Measurements from ENCODE around the gene MYH6. TPM values are rescaled to one million over a fixed set of nuclear protein-coding genes. Genes with fewer than 3 reads are reported as not detected.
"Not testable (repeated sequence)": the region's sequence is repeated elsewhere in the genome, so short reads cannot be mapped to it uniquely, and the experiment has no call there.

Gene MYH6
- total RNA-seq, 1 donor from 2014 or later = not detected

- no peak for DNase-seq (ENCODE audit: low read depth, low spot score)
These were observed 8.9 kb downstream of the MYH6 start for GRCh38 chr14:23399136-23399535.

GRCh38 chr14:23398348-23398747 lies 9.7 kb downstream of the MYH6 start:
- no peak for DNase-seq (ENCODE audit: low read depth, low spot score)

- DNase-seq (ENCODE audit: low read depth, low spot score) = no peak
These were observed 11.2 kb downstream of the MYH6 start for GRCh38 chr14:23396781-23397407.

DNA sequence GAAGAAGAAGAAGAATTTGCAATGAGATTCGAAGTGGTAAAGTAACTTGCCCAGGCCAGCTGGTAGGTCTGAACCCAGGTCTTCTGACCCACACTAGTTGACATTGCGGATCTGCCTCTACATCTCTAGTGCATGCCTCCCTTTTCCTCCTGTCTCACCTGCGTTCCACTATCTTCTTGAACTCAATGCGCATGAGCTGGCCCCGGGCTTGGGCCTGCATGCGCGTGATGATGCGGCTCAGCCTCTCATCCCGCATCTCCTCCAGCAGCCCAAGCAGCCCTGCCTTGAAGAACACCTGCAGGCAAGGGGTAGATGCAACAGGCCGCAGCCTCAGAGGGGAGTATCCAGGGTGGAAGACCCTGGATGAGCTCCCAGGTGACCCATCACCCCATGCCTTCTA lies 11.9 kb downstream of the MYH6 start:
- no peak for DNase-seq (ENCODE audit: low read depth, low spot score)

GRCh38 chr14:23392613-23393012 lies 15.5 kb downstream of the MYH6 start:
- no peak for DNase-seq (ENCODE audit: low read depth, low spot score)

DNA sequence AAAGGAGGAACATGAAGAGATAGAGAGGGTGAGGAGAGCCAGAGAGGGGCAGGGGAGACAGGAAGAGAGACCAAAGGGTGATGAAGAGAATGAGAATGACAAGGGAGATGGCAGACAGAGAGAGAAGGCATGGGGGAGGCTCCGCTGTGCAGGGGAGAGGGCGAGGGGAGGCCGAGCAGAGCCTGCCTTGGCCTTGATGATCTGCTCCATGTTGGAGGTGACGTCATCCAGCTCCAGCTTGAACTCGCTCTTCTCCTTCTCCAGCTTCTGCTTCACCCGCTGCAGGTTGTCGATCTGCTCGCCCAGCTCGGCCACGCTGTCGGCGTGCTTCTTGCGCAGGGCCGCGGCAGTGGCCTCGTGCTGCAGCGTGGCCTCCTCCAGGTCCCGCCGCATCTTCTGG lies 18.2 kb downstream of the MYH6 start:
- not testable (repeated sequence) for DNase-seq (ENCODE audit: low read depth, low spot score)

- DNase-seq (ENCODE audit: low read depth, low spot score) = no peak
These were observed 18.7 kb downstream of the MYH6 start for GRCh38 chr14:23389396-23389795.

GRCh38 chr14:23388996-23389395 lies 19.1 kb downstream of the MYH6 start:
- no peak for DNase-seq (ENCODE audit: low read depth, low spot score)

DNA sequence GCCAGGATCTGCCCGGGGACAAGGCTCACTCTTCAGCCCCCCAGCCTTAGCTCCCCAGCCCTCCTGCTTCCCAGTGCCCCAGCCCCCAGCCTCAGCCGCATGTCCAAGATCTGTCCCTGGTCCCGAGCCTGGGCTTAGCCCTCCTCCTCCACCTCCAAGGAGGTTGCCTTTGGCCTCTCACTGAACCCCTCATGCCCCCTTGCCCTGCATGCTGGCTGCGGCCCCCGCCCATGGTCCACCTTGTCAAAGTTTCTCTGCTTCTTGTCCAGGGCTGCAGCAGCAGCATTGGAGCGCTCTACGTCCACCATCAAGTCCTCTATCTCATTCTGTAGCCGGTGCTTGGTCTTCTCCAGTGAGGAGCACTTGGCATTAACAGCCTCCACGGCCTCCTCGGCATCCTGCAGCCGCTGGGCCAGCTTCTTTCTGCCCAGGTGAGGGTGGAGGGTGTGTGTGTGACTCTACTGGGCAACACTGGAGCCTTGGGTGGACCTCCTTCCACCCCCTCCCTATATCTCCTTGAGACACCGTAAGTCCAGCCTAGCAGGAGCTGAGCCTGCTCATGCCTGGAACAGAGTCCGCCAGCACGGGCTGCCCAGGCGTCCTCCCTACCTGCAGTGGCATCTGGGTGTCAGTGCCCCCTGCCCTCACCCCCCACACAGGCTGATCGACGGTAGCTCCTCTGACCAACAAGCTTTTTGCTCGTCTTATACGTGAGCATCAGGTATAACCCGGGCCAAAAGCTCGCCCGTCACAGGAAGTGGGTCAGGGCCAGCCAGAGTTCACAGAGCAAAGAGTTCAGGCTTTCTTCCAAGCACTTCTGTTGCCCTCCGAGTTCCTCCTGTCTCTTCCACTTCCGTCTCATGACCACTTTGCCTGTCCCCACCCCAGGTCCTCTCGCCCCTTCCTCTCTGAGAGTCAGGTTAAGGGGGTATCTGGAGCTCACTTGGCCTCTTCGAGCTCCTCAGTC lies 19.9 kb downstream of the MYH6 start:
- no peak for DNase-seq (ENCODE audit: low read depth, low spot score)

DNA sequence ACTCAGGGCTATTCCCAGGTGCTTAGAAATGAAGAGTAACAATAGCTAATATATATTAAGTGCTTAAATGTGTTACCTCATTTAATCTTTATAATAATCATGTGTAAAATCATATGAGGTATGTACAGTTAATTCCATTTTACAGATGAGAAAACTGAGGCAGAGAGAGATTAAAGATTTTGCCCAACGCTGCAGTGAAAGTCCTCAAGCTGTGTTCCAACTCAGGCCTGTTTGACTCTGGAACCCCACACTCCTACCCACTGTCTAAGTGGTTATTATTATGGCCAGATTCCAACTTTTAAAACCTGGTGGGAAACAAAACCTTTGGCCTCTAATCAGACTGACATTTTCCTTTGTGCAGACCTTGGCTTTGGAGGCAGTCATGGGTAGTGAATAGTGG lies 21.1 kb downstream of the MYH6 start:
- DNase-seq (ENCODE audit: low read depth, low spot score) = no peak

DNA sequence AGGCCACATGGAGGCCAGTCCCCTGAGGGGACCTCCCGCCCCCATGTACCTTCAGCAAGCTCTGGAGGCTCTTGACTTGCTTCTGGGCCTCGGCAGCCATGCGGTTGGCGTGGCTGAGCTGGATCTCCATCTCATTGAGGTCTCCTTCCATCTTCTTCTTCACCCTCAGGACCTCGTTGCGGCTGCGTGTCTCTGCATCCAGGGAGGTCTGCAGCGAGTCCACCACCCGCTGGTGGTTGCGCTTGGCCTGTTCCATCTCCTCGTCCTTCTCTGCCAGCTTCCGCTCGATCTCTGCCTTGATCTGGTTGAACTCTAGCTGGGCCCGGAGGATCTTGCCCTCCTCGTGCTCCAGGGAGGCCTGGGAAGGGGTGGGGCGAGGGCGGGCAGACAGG lies 21.8 kb downstream of the MYH6 start:
- not testable (repeated sequence) for DNase-seq (ENCODE audit: low read depth, low spot score)

DNA sequence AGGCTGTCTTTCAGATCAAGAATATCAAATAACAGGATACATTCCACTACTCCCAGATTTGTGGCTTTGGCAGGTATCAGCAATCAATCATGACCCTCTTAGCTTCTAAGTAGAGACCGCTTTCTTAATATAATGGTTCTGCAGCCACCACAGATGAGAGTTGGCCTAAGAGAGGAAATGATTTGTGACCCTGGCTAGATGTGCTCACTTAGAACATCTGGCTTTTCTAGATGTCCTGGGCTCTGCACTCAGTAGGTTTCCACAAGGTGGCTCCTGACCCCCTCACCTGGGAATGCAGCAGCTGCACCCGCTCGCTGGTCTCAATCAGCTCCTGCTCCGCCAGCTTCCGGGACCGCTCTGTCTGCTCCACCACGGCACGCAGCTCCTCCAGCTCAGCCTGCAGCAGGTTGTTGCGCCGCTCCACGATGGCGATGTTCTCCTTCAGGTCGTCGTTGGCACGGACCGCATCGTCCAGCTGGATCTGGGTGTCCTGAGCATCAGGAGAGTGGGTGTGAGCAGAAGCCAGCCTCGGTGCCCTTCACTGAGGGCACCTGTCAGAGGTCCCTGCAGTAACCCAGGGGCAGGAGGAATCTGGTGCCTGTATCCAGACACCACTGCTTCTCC lies 22.3 kb downstream of the MYH6 start:
- no peak for DNase-seq (ENCODE audit: low read depth, low spot score)

DNA sequence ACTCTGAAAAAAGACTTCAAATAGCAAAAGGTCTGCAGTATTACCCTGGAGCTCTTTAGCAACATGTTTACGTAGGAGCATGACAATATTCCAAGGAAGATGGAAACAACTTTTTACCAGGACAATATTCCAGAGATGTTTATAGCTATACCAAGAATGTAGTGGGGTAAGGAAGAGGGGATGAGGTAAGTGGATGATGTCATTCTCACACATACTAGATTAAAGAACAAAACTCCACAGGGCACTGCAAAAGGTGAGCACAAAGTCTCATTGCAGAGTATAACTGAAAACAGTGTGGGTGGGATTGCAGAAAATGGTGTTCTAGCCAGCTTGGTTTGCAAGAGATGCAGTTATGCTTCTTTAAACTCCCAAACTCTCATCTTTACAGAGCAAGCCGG lies 22.8 kb downstream of the MYH6 start:
- no peak for DNase-seq (ENCODE audit: low read depth, low spot score)

- DNase-seq (ENCODE audit: low read depth, low spot score) = no peak
These were observed 23.6 kb downstream of the MYH6 start for GRCh38 chr14:23384364-23385080.

DNA sequence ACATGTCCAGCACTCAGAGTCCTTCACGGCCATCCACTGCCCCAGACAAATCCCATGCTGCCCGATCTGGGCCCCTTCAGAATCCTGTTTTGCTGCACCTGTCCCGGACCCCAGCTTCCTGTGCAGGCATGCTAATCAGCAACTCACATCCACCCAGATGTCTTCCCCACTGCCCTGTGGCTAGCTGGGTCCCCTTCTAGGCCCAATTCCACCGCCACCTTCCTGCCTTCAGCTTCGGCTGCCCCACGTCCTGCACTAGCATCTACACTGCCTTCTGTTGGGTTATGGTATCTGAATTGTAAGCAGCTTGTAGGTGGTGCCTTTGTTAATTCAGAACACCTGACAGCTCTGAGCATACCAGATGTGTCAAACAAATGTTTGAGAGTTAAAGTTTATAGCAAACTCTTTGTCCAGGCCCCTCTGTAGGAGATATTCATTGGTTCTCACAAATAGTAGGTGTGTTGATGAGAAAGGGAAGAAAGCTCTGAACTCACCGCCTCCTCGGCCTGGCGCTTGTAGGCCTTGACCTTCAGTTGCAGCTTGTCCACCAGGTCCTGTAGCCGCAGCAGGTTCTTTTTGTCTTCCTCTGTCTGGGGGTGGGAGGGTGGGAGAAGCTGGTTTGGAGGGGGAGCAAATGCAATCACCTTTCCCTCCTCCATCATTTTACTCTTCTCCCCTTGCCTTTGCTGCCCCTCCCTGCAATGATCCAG lies 25.2 kb downstream of the MYH6 start:
- DNase-seq (ENCODE audit: low read depth, low spot score) = no peak

DNA sequence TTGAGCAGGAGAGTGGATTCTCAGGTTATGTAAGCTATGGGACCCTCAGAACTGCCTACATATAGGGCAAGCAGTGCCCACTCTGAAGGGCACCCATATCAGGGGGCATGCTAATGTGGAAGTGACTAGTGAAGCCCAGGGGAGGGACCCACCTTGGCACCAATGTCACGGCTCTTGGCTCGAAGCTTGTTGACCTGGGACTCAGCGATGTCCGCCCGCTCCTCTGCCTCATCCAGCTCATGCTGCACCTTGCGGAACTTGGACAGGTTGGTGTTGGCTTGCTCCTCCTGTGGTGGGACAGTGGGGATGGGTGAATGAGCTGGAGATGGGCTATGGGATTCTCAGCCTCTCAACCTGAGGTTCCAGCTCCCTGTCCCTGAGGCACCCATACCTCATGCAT lies 25.8 kb downstream of the MYH6 start:
- DNase-seq (ENCODE audit: low read depth, low spot score) = no peak

- no peak for DNase-seq (ENCODE audit: low read depth, low spot score)
These were observed 26.2 kb downstream of the MYH6 start for GRCh38 chr14:23381871-23382270.

GRCh38 chr14:23380976-23381375 lies 27.1 kb downstream of the MYH6 start:
- no peak for DNase-seq (ENCODE audit: low read depth, low spot score)

DNA sequence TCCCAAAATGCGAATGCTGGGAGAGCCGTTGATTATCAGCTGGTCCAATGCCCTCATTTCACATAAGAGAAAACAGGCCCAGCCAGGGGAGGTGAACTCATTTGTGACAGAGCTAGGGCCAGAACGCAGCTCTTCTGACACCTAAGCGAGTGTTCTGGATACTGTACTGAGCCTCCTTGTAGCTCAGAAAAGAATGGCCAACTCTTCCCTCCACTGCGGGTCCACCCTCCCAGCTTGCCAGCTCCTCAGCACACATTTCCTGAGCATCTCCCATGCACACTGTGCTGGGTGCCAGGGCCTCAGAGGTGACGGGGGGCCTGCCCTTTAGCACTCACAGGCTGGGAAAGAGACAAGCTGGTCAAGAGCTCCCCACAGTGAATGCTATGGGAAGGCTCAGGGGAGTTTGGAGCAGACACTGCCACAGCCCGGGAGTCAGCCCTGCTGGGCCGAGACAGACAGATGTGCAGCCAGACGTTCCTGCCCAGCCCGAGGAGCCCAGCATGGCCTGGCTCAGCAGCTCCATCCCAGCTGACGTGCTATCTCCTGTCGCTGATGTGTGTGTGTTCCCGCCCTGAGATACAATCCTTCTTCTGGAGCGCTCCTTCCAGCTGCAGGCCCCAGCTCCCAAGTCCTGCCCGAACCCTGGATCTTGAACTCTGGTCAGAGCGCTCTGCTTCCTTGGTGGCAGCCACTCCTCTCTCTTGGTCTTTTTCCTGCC lies 27.7 kb downstream of the MYH6 start:
- DNase-seq (ENCODE audit: low read depth, low spot score) = no peak
